ENCODE data around the gene LGR6.

LGR6 gene

GRCh38 chr1:202247837-202248795 lies 54.5 kb downstream of the LGR6 start:
- Histone ChIP-seq H3K9ac (ENCODE audit: low read depth, low read length, poor library complexity, severe bottlenecking) (no peak overlapping the region), H3K4me3 (ENCODE audit: low read length, poor library complexity, severe bottlenecking) (no peak overlapping the region)

DNA sequence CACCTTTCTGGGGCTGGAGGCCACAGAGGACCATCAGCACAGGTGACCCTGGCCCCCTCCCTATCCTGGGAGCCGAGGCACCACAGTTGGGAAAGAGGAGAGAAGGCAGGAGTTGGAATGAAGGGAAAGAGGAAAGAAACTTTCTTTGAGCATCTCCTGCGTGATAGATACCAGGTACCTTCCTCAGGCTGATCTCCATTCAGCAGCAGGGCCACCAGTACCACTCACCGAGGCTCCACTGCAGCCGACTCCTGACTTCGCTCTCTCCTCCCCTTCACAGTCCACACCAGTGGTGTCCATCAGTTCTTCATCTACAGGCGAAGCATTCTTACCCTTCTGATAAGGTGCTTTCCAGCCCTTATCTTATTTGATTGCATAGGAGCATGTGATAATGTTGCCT lies 55.3 kb downstream of the LGR6 start:
- Histone ChIP-seq H3K36me3 (ENCODE audit: insufficient read depth, low read length) (no peaks in the 10 kb centered on the region), H3K9me3 (ENCODE audit: insufficient read depth, low read depth, low read length) (no peaks in the 10 kb centered on the region), H3K4me3 (ENCODE audit: low read length, poor library complexity, severe bottlenecking) (no peak overlapping the region), H3K4me2 (ENCODE audit: low read depth, low read length, poor library complexity, severe bottlenecking) (no peak overlapping the region), H2AFZ (ENCODE audit: low read length) (no peak overlapping the region), H3K27me3 (ENCODE audit: insufficient read depth, low read length, poor library complexity, severe bottlenecking) (no peaks in the 10 kb centered on the region), H3K9me2 (replicated peaks; ENCODE audit: low read depth, low read length) (no peaks in the 10 kb centered on the region), H4K20me1 (ENCODE audit: insufficient read depth, low read length, poor library complexity, severe bottlenecking) (no peaks in the 10 kb centered on the region), H3K9ac (ENCODE audit: low read depth, low read length, poor library complexity, severe bottlenecking) (no peak overlapping the region), H3K79me2 (ENCODE audit: insufficient read depth, low read length) (no peaks in the 10 kb centered on the region), H3K4me1 (ENCODE audit: insufficient read depth, low read length, poor library complexity, severe bottlenecking) (no peaks in the 10 kb centered on the region), H3F3A (ENCODE audit: low read depth) (no peaks in the 10 kb centered on the region)
- TF ChIP-seq EZH2phosphoT487 (IDR thresholded peaks at IDR 0.05; ENCODE audit: borderline replicate concordance), result no peak
- TF ChIP-seq, protein P1, sequence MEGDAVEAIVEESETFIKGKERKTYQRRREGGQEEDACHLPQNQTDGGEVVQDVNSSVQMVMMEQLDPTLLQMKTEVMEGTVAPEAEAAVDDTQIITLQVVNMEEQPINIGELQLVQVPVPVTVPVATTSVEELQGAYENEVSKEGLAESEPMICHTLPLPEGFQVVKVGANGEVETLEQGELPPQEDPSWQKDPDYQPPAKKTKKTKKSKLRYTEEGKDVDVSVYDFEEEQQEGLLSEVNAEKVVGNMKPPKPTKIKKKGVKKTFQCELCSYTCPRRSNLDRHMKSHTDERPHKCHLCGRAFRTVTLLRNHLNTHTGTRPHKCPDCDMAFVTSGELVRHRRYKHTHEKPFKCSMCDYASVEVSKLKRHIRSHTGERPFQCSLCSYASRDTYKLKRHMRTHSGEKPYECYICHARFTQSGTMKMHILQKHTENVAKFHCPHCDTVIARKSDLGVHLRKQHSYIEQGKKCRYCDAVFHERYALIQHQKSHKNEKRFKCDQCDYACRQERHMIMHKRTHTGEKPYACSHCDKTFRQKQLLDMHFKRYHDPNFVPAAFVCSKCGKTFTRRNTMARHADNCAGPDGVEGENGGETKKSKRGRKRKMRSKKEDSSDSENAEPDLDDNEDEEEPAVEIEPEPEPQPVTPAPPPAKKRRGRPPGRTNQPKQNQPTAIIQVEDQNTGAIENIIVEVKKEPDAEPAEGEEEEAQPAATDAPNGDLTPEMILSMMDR (conservative IDR thresholded peaks at IDR 0.05; ENCODE audit: low read length), result no peak

More at GRCh38 chr1:202247837-202248795, 54.5 kb downstream of the LGR6 start:
- Histone ChIP-seq H3K9me2 (replicated peaks; ENCODE audit: low read depth, low read length) (no peaks in the 10 kb centered on the region), H3K4me1 (ENCODE audit: insufficient read depth, low read length, poor library complexity, severe bottlenecking) (no peaks in the 10 kb centered on the region), H3K36me3 (ENCODE audit: insufficient read depth, low read length) (no peaks in the 10 kb centered on the region), H4K20me1 (ENCODE audit: insufficient read depth, low read length, poor library complexity, severe bottlenecking) (no peaks in the 10 kb centered on the region), H3F3A (ENCODE audit: low read depth) (no peaks in the 10 kb centered on the region), H3K4me2 (ENCODE audit: low read depth, low read length, poor library complexity, severe bottlenecking) (no peak overlapping the region), H3K9me3 (ENCODE audit: insufficient read depth, low read depth, low read length) (no peaks in the 10 kb centered on the region), H3K79me2 (ENCODE audit: insufficient read depth, low read length) (no peaks in the 10 kb centered on the region), H3K27me3 (ENCODE audit: insufficient read depth, low read length, poor library complexity, severe bottlenecking) (no peaks in the 10 kb centered on the region), H2AFZ (ENCODE audit: low read length) (no peak overlapping the region)
- TF ChIP-seq, protein P1 (conservative IDR thresholded peaks at IDR 0.05; ENCODE audit: low read length), result no peak
- TF ChIP-seq EZH2phosphoT487 (IDR thresholded peaks at IDR 0.05; ENCODE audit: borderline replicate concordance), result no peak

DNA sequence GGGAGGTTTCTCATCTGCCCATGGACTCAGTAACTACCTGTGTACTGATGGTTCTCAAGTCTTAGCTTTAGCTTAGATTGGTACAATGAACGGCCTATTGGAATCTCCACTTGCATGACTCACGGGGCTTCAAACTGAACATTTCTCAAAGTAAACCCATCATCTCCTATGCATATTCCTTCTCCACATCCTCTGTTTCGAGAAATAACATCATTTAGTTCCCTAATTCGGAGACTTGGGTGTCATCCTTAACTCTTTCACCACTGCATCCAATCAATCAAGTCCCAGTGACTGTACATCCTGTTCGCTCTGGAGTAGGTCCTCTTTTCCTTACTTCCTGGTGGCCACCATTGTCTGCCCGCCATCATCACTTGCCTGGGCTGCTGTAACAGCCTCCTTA lies 55.8 kb downstream of the LGR6 start:
- Histone ChIP-seq H2AFZ (ENCODE audit: low read length) (no peak overlapping the region), H3K27me3 (ENCODE audit: insufficient read depth, low read length, poor library complexity, severe bottlenecking) (no peaks in the 10 kb centered on the region), H3K79me2 (ENCODE audit: insufficient read depth, low read length) (no peaks in the 10 kb centered on the region), H3K9me3 (ENCODE audit: insufficient read depth, low read depth, low read length) (no peaks in the 10 kb centered on the region), H3K36me3 (ENCODE audit: insufficient read depth, low read length) (no peaks in the 10 kb centered on the region), H3F3A (ENCODE audit: low read depth) (no peaks in the 10 kb centered on the region), H3K9ac (ENCODE audit: low read depth, low read length, poor library complexity, severe bottlenecking) (no peak overlapping the region), H3K9me2 (replicated peaks; ENCODE audit: low read depth, low read length) (no peaks in the 10 kb centered on the region), H3K4me2 (ENCODE audit: low read depth, low read length, poor library complexity, severe bottlenecking) (no peak overlapping the region), H3K4me3 (ENCODE audit: low read length, poor library complexity, severe bottlenecking) (no peak overlapping the region), H3K4me1 (ENCODE audit: insufficient read depth, low read length, poor library complexity, severe bottlenecking) (no peaks in the 10 kb centered on the region), H4K20me1 (ENCODE audit: insufficient read depth, low read length, poor library complexity, severe bottlenecking) (no peaks in the 10 kb centered on the region)
- no peak for TF ChIP-seq EZH2phosphoT487 (IDR thresholded peaks at IDR 0.05; ENCODE audit: borderline replicate concordance)
- TF ChIP-seq, protein P1 (conservative IDR thresholded peaks at IDR 0.05; ENCODE audit: low read length), result no peak

Measured in Loucy (cell line).